ENCODE measurements around the gene ZMAT3. TPM values are rescaled to one million over a fixed set of nuclear protein-coding genes. Genes with fewer than 3 reads are reported as not detected.
"Not testable (repeated sequence)": the region's sequence is repeated elsewhere in the genome, so short reads cannot be mapped to it uniquely, and the experiment has no call there.

The ZMAT3 gene
- total RNA-seq, 1 experiment from 2014 or later, result 13.3 TPM

DNA sequence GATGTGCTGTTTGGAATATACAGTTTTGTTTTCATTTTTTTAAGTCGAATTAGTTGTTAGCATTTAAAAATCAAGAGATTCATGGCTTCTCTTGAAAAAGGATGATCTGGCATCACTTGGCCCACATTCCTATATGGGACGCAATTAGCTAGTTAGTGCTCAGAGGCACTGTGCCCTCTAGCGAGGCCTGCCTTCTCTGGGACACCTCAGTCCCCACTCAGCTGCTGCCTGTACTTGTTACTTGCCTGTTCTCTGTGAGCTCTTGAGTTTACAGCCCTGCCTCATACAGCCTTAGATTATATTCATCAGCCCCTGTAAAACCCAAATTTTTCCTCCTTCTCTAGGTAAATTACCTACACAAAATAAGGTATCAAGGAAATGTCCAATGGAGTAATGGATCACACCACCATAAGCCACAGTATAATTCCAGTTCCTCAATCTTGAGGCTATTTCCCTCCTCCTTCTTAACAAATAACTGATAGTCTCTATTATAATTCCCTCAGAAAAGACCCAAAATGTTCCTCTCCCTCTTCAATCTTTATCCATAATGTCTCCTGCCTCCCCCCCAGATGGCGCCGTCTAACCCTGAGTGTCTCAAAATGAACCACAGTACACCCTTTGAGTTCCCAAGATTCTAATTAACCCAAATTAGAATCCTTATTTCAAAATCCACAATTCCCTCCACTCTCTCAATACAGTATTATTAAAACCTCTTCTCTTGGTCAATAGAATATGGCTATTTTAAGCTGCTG is 2.7 kb downstream of the ZMAT3 start:
- peak; percentile 41 for DNase-seq (ENCODE audit: low spot score)

- no peak for DNase-seq (ENCODE audit: low spot score)
Measured at GRCh38 chr3:179067839-179068238, 3.8 kb downstream of the ZMAT3 start.

GRCh38 chr3:179067291-179067690 is 4.3 kb downstream of the ZMAT3 start:
- no peak for DNase-seq (ENCODE audit: low spot score)

GRCh38 chr3:179063945-179064560 is 7.6 kb downstream of the ZMAT3 start:
- peak; percentile 57 for DNase-seq (ENCODE audit: low spot score)

GRCh38 chr3:179056326-179056725 is 15.3 kb downstream of the ZMAT3 start:
- no peak for DNase-seq (ENCODE audit: low spot score)

GRCh38 chr3:179054565-179054964 is 17.0 kb downstream of the ZMAT3 start:
- not testable (repeated sequence) for DNase-seq (ENCODE audit: low spot score)

DNA sequence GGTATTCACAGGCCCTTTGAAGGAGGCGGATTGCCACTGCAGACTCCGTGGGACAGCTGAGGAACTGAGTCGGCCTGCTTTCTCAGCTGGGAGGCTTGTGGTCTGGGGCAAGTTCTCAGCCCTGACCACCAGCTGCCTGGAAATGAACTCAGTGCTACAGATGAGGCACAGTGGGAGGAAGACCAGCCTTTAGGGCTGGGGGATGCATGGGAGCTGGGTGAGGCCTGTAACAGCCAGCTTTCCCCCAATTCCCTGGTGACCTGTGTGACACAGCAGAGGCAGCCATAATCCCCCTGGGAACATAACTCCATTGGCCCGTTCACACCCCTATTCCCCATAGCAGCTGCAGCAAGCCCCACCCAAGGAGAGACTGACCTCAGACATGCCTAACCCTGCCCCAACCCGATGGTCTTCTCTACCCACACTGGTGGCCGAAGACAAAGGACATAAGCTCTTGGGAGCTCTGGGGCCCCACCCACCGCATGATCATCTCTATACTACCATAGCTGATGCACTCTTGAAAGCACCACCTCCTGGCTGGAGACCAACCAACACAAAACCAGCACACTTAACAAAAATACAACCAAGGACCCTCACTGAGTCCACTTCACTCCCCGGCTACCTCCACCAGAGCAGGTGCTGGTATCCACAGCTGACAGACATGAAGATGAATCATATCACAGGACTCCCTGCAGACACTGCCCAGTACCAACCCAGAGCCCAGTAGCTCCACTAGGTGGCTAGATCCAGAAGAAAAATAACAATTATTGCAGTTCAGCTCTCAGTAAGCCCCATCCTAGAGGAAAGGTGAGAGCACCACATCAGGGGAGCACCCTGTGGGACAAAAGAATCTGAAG is 24.9 kb downstream of the ZMAT3 start:
- no peak for DNase-seq (ENCODE audit: low spot score)

GRCh38 chr3:179045719-179046402 is 25.7 kb downstream of the ZMAT3 start:
- DNase-seq (ENCODE audit: low spot score), result no peak

DNA sequence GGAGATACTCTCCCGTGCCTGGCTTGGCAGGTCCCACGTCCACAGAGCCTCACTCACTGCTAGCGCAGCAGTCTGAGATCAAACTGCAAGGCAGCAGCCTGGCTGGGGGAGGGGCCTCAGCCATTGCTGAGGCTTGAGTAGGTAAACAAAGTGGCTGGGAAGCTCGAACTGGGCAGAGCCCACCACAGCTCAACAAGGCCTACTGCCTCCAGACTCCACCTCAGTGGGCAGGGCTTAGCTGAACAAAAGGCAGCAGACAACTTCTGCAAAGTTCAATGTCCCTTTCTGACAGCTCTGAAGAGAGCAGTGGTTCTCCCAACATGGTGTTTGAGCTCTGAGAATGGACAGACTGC is 32.7 kb downstream of the ZMAT3 start:
- not testable (repeated sequence) for DNase-seq (ENCODE audit: low spot score)

- DNase-seq (ENCODE audit: low spot score), result no peak
Measured at GRCh38 chr3:179038216-179038898, 33.3 kb downstream of the ZMAT3 start.

GRCh38 chr3:179037351-179037750 is 34.3 kb downstream of the ZMAT3 start:
- peak; percentile 98 for DNase-seq (ENCODE audit: low spot score)

GRCh38 chr3:179036626-179037300 is 34.8 kb downstream of the ZMAT3 start:
- no peak for DNase-seq (ENCODE audit: low spot score)

GRCh38 chr3:179036226-179036625 is 35.4 kb downstream of the ZMAT3 start:
- DNase-seq (ENCODE audit: low spot score), result peak; percentile 56

DNA sequence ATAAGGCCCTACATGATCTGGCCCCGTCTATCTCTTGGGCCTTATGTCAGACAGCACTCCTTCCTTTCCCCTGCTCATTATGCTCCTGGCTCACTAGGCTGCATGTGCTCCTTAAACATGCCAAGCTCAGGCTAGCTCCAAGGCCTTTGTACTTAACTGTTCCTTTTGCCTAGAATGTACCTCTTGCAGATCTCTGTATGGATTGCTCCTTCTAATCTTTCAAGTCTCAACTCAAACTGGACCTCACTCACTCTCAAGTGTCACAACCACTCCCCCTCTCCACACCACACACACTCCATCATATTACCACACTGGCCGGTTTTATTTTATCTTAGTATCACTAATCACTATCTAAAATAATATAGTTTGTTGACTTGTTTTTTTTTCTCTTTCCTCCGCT is 36.4 kb downstream of the ZMAT3 start:
- no peak for DNase-seq (ENCODE audit: low spot score)

- DNase-seq (ENCODE audit: low spot score), result not testable (repeated sequence)
Measured at GRCh38 chr3:179033304-179033657, 38.3 kb downstream of the ZMAT3 start.

- not testable (repeated sequence) for DNase-seq (ENCODE audit: low spot score)
Measured at GRCh38 chr3:179032454-179033303, 38.9 kb downstream of the ZMAT3 start.

GRCh38 chr3:179029096-179029495 is 42.5 kb downstream of the ZMAT3 start:
- no peak for DNase-seq (ENCODE audit: low spot score)

DNA sequence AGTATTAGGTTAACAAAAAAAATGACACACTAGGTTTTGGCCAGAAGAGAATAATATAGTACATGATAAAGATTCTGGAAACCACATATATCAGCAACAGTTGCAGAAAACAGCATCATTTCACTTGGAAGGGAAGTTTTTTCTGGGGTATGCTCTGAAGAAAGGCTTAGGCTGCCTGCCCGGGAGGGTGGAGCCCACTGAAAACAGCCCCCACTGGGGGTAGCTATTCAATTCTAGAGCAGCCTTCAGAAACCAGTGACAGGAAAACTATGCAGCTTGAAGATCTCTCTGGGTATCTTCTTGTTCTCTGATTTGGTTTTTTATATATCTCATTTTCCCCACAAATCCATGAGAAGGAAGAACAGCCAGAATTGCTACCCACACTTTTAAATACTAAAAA is 43.2 kb downstream of the ZMAT3 start:
- DNase-seq (ENCODE audit: low spot score), result no peak

- no peak for DNase-seq (ENCODE audit: low spot score)
Measured at GRCh38 chr3:179027326-179027900, 44.2 kb downstream of the ZMAT3 start.

DNA sequence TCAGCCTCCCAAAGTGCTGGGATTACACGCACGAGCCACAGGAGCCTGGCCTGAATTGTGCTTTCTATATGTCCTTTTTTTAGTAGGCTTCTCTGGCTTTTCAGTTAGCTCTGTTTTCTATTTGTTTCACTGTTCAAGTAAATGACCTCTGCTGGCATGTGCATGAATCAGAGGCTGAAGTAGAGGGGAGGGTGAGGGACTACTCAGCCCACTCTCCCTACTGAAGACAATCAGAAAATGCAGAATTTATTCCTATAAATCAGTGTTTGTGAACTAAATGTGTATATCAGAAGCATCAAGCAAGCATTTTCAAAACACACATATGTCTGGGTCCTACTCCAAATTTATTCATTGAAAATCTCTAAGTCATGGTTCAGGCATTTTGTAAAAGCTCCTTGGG is 45.0 kb downstream of the ZMAT3 start:
- DNase-seq (ENCODE audit: low spot score), result no peak
